HG03066 (cell line): ENCODE measurements around the gene LRRK1.
"Not testable (repeated sequence)": the region's sequence is repeated elsewhere in the genome, so short reads cannot be mapped to it uniquely, and the experiment has no call there.

Experiments
- ATAC-seq: cut with Tn5 transposase; IDR thresholded peaks from one replicate; pipeline ENCODE4 v1.9.1; 2021; ENCODE audit warnings: low read depth; ENCODE audit not compliant: unreplicated experiment

LRRK1 gene

GRCh38 chr15:101064795-101065569, 145.8 kb downstream of the LRRK1 start:
- no peak for ATAC-seq

GRCh38 chr15:101065570-101066221, 146.5 kb downstream of the LRRK1 start:
- ATAC-seq = no peak

- ATAC-seq = no peak
Observed at GRCh38 chr15:101066501-101067408, 147.6 kb downstream of the LRRK1 start.

- no peak for ATAC-seq
Observed at GRCh38 chr15:101067660-101068522, 148.7 kb downstream of the LRRK1 start.

- ATAC-seq = no peak
Observed at GRCh38 chr15:101068523-101068960, 149.4 kb downstream of the LRRK1 start.

GRCh38 chr15:101068961-101069653, 149.9 kb downstream of the LRRK1 start:
- ATAC-seq = no peak

GRCh38 chr15:101069654-101069973, 150.5 kb downstream of the LRRK1 start:
- no peak for ATAC-seq

GRCh38 chr15:101070024-101070423, 150.9 kb downstream of the LRRK1 start:
- ATAC-seq = no peak

GRCh38 chr15:101070502-101071273, 151.5 kb downstream of the LRRK1 start:
- ATAC-seq = no peak

- no peak for ATAC-seq
Observed at GRCh38 chr15:101071651-101072050, 152.5 kb downstream of the LRRK1 start.

GRCh38 chr15:101072235-101072634, 153.1 kb downstream of the LRRK1 start:
- ATAC-seq = not testable (repeated sequence)

GRCh38 chr15:101077806-101078668, 158.9 kb downstream of the LRRK1 start:
- ATAC-seq = not testable (repeated sequence)

- no peak for ATAC-seq
Observed at GRCh38 chr15:101078669-101079323, 159.6 kb downstream of the LRRK1 start.

- no peak for ATAC-seq
Observed at GRCh38 chr15:101081900-101082299, 162.7 kb downstream of the LRRK1 start.

- ATAC-seq = no peak
Observed at GRCh38 chr15:101083336-101084045, 164.3 kb downstream of the LRRK1 start.

GRCh38 chr15:101084801-101085200, 165.6 kb downstream of the LRRK1 start:
- no peak for ATAC-seq

GRCh38 chr15:101085311-101085700, 166.1 kb downstream of the LRRK1 start:
- ATAC-seq = no peak
